ENCODE measurements around the gene DLK2. TPM values are rescaled to one million over a fixed set of nuclear protein-coding genes. Genes with fewer than 3 reads are reported as not detected.

The DLK2 gene, protein sequence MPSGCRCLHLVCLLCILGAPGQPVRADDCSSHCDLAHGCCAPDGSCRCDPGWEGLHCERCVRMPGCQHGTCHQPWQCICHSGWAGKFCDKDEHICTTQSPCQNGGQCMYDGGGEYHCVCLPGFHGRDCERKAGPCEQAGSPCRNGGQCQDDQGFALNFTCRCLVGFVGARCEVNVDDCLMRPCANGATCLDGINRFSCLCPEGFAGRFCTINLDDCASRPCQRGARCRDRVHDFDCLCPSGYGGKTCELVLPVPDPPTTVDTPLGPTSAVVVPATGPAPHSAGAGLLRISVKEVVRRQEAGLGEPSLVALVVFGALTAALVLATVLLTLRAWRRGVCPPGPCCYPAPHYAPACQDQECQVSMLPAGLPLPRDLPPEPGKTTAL
- 0.19 and 0.28 TPM in 2 replicates for total RNA-seq

DNA sequence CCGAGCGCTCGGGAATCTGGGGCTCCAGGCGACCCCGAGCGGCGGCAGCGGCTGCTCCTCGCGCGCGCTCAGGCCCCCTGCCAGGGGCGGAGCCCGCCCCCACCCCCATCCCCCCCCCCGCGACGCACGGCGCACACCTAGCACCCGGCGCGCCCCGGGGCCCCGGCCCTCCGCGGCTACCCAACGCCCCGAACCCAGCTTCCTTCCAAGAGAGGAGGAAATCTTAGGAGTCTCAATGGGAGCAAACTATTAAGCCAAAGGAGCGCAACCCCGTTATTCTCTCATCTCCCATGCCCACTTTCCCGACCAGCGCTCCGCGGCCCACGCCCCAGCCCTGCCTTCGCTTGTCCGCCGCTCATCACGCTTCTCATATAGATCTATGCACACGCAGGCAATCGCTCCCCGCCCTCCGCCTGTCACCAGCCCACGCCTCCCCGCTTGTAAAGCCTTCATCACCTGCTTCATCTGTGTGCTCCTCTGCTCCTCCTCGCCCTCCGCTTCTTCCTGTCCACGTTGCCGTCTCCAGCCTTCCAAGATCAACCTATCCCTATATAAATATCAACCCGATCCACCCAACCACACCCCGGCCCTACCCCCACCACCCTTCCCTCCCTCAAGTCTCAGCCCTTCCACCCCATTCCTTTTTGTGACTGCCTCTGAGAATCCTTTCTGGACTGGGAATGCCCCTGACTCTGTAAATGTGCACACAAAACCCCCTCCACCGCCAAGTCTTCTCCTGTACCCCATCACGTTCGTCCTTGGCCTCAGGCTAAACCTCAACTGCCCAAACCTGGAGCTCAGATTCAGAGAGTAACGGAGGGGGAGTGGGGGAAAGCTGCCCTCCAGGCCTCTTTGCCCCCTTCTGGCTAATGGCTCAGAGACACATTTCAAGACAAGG, at the start of gene DLK2:
Gene DLK2 (minus strand): TSS at position 18 of the 898 bp plus-strand sequence. CDS start 723 bp downstream, outside the sequence.

DNA sequence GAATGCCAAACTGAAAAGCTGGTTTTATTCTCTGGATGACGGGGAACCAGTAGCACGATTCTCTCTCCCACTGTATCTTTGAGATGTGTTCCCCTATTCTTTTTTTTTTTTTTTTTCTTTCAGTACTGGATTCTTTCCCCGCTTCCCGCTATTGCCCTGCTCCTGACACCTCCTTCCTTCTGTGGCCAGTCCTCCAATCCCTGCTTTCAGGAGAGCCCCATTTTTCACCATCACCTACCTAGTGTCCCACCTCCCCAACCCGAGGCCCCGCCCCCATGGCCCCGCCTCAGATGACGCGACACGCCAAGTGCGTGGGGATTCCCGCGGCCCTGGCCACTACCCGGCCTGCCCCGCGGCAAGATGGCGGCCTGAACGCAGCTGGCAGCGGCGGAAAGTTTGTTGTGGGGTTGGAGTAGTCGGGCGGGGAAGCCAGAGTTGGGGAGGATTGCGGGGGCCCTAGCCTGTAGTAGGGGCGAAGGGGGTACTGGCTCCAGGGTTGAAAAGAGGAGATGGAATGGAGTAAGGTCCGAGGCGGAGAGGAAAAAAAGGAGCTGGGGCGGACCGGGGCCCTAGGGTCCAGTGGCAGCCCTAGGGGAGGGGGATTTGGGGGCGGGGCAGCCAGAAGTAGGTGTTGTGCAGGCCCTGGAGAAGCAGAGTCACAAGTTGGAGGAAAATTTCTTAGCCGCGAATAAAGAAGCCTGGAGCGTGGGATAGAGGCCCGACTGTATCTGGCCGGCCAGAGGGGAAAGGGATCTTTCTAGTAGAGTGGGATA, 22.1 kb upstream of the DLK2 start, which contains the start of gene TJAP1:
Gene TJAP1 (plus strand): TSS at position 336 of the 773 bp plus-strand sequence. CDS start 21,432 bp downstream, outside the sequence.

DNA sequence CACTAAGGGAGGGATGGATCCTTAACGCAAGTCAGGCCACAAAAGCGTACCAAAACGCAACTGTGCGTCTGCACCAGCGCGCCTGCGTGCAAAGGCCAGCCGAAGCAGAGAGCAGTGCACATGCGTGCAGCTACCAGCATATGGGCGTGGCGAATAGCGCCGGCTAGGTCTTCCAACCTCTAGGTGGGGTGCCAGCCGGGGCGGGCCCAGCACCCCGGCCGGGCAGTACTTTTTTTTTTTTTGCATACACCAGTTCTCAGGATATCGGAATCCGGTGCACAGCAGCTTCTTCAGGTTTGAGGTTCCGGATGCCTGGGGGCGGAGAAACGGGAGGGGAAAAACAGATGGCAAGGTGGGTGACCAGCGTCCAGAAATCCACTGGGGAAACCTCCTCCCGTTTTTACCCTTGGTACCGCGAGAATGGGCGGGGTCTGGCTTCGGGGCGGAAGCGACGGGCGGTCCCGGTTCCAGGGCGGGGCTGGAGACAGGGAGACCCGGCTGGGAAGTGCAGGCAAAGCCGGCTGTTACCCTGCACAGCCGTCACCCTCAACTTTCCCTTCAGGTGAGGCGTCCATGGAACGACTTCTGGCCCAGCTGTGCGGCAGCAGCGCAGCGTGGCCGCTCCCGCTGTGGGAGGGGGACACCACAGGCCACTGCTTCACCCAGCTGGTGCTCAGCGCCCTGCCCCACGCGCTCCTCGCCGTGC, 27.8 kb downstream of the DLK2 start, which contains the start of gene ABCC10:
Gene ABCC10 (plus strand): TSS at position 136 of the 706 bp plus-strand sequence. CDS start 438 bp downstream, at position 574.

Other genes with a start within 250 kb of the DLK2 start
- 36.1 and 53.1 TPM in 2 replicates for gene DNPH1, start 226.1 kb downstream of the DLK2 start, total RNA-seq
- under 0.01 TPM in 1 of 2 replicates, not detected in the other for gene TTBK1, start 212.1 kb downstream of the DLK2 start, total RNA-seq
- gene SLC22A7, start 157.3 kb downstream of the DLK2 start, total RNA-seq: not detected in 2 replicates
- gene CRIP3, start 146.7 kb downstream of the DLK2 start, total RNA-seq: not detected in 2 replicates
- 3.9 and 5.8 TPM in 2 replicates for gene ZNF318, start 85.9 kb downstream of the DLK2 start, total RNA-seq
- 14.4 and 18.8 TPM in 2 replicates for gene ABCC10, start 28.0 kb downstream of the DLK2 start, total RNA-seq
- gene TJAP1, start 22.0 kb upstream of the DLK2 start, total RNA-seq: 7.6 and 9.0 TPM in 2 replicates
- 0.19 and 0.56 TPM in 2 replicates for gene LRRC73, start 54.8 kb upstream of the DLK2 start, total RNA-seq
- gene YIPF3, start 61.4 kb upstream of the DLK2 start, total RNA-seq: 78.0 and 95.0 TPM in 2 replicates
- 24.0 and 39.5 TPM in 2 replicates for gene POLR1C, start 61.5 kb upstream of the DLK2 start, total RNA-seq
- 21.4 and 28.8 TPM in 2 replicates for gene XPO5, start 120.5 kb upstream of the DLK2 start, total RNA-seq
- 27.9 and 31.6 TPM in 2 replicates for gene POLH, start 120.6 kb upstream of the DLK2 start, total RNA-seq
- 38.0 and 59.8 TPM in 2 replicates for gene GTPBP2, start 173.7 kb upstream of the DLK2 start, total RNA-seq
- 38.0 and 48.5 TPM in 2 replicates for gene MAD2L1BP, start 180.3 kb upstream of the DLK2 start, total RNA-seq
- 0.58 and 0.85 TPM in 2 replicates for gene RSPH9, start 189.5 kb upstream of the DLK2 start, total RNA-seq
- 27.3 and 43.5 TPM in 2 replicates for gene MRPS18A, start 232.2 kb upstream of the DLK2 start, total RNA-seq